Adipocyte (in vitro differentiated cells): ENCODE measurements around the gene TGFBR1.
A peak's percentile ranks its signal among the peaks of the same experiment; 100 is the strongest.
"Not testable (repeated sequence)": the region's sequence is repeated elsewhere in the genome, so short reads cannot be mapped to it uniquely, and the experiment has no call there.

Source experiments
- DNase-seq: peaks from one replicate; pipeline ENCODE4 v3.0.0-alpha.2; 2015; ENCODE audit warnings: low read depth
- H3K27me3 ChIP-seq: replicated peaks from 2 replicates; pipeline ENCODE4 v1.7.0; 2013; ENCODE audit warnings: mild to moderate bottlenecking, low read length, moderate library complexity; ENCODE audit not compliant: control insufficient read depth, insufficient read depth
- H3K36me3 ChIP-seq: 2 replicates; pipeline ENCODE4 v1.7.0; 2013; ENCODE audit warnings: low read length, mild to moderate bottlenecking, moderate library complexity; ENCODE audit not compliant: control insufficient read depth, insufficient read depth, severe bottlenecking
- H3K4me1 ChIP-seq: 2 replicates; pipeline ENCODE4 v1.7.0; 2013; ENCODE audit warnings: mild to moderate bottlenecking, low read length, moderate library complexity; ENCODE audit not compliant: control insufficient read depth, insufficient read depth
- H3K4me3 ChIP-seq: 2 replicates; pipeline ENCODE4 v1.7.0; 2013; ENCODE audit warnings: mild to moderate bottlenecking, low read length, moderate library complexity
- H3K9ac ChIP-seq: 2 replicates; pipeline ENCODE4 v1.7.0; 2013; ENCODE audit warnings: mild to moderate bottlenecking, low read length, moderate library complexity
- H3K9me3 ChIP-seq: 2 replicates; pipeline ENCODE4 v1.7.0; 2013; ENCODE audit warnings: mild to moderate bottlenecking, low read length, moderate library complexity; ENCODE audit not compliant: control insufficient read depth

TGFBR1 gene

GRCh38 chr9:99184110-99184474 is 79.2 kb downstream of the TGFBR1 start:
- peaks cover 23% of the 10 kb centered on the region for H3K27me3 ChIP-seq
- no peak overlapping the region for H3K4me3 ChIP-seq
- peaks cover 14% of the 10 kb centered on the region for H3K4me1 ChIP-seq
- H3K9me3 ChIP-seq = no peaks in the 10 kb centered on the region
- no peak overlapping the region for H3K9ac ChIP-seq
- H3K36me3 ChIP-seq = no peaks in the 10 kb centered on the region
- no peak for DNase-seq

DNA sequence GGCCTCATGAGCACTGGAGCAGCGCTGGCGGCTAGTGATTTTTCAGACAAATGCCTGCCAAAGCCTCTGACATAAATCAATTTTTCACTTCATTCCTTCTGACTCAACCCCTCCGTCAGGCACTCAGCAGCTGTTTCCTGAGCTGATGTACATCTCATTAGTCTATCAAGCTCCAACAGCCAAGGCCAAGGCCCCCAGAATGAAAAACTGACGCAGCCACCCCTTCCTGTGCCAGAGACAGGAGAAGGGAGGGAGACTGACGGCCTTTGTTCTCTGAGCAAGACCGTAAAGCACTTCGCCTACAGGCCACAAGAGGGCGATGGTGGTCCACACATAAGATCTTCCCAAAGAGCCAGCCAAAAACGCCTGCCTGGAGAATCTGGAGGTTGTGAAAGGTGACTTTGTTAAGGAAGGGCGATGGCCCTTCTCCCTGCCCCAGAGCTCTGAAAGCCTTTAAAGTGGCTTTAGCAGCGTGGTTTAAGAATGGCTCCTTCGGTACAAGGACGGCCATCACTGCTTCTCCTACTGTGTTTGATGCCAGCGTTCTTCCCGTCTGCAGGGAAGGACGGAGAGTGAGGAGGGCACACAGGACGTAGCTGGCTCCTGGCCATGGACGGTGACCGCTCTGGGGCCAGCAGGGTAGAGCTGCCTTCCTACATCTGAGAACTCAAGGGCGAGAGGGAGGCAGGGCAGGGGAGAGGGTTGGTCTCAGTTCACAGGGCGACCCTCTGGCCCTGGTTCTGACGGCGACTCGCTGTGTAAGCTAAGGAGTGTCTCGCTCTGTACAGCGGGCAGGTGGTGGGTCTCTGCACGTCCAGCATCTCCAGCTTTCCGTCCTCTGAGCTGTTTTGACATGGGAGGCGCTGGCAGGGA is 79.8 kb downstream of the TGFBR1 start:
- Histone ChIP-seq H3K4me3 (peak overlapping the region; percentile 59), H3K27me3 (peaks cover 27% of the 10 kb centered on the region), H3K36me3 (no peaks in the 10 kb centered on the region), H3K9me3 (no peaks in the 10 kb centered on the region), H3K4me1 (peaks cover 14% of the 10 kb centered on the region), H3K9ac (peak overlapping the region; percentile 27)
- DNase-seq = peak; percentile 94

DNA sequence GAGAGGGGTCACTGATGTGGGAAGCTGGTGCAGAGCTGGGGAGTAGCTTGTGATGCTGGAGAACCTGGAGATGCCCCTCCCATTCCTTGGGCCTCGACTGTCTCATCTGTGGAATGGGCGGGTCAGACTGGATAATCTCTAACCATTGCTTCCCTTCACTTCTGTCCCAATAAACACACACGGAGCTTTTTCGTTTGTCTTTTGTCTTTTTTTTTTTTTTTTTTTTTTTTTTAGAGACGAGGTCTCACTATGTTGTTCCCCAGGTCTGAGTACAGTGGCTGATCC is 80.4 kb downstream of the TGFBR1 start:
- Histone ChIP-seq H3K36me3 (no peaks in the 10 kb centered on the region), H3K27me3 (peaks cover 33% of the 10 kb centered on the region), H3K9me3 (no peaks in the 10 kb centered on the region), H3K4me1 (peaks cover 14% of the 10 kb centered on the region), H3K4me3 (no peak overlapping the region), H3K9ac (peak overlapping the region; percentile 27)
- no peak for DNase-seq

GRCh38 chr9:99185934-99186333 is 81.0 kb downstream of the TGFBR1 start:
- no peak overlapping the region for H3K9ac ChIP-seq
- H3K4me3 ChIP-seq = no peak overlapping the region
- H3K36me3 ChIP-seq = no peaks in the 10 kb centered on the region
- H3K9me3 ChIP-seq = no peaks in the 10 kb centered on the region
- H3K4me1 ChIP-seq = peaks cover 14% of the 10 kb centered on the region
- H3K27me3 ChIP-seq = peaks cover 37% of the 10 kb centered on the region
- DNase-seq = no peak

DNA sequence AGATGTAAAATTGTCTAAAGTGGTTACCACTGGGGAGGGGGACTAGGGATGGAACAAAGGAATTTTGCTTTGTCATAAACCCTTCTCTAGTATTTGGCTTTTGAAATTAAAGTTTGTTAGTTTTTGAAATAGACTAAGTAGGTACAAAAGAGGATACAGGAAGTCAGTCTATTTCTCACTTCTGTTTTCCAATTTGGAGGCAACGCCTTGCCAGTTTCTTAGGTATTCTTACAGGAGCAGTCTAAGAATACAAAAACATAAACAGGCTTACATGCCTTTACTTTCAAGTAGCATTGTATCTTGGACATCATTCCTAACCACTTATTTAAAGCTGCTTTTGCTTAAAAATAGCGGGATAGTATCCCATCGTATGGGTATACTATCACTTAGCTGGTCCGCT is 82.4 kb downstream of the TGFBR1 start:
- H3K36me3 ChIP-seq = no peaks in the 10 kb centered on the region
- peaks cover 37% of the 10 kb centered on the region for H3K27me3 ChIP-seq
- no peaks in the 10 kb centered on the region for H3K9me3 ChIP-seq
- no peak overlapping the region for H3K4me3 ChIP-seq
- peaks cover 8% of the 10 kb centered on the region for H3K4me1 ChIP-seq
- no peak for DNase-seq
- H3K9ac ChIP-seq = no peak overlapping the region

DNA sequence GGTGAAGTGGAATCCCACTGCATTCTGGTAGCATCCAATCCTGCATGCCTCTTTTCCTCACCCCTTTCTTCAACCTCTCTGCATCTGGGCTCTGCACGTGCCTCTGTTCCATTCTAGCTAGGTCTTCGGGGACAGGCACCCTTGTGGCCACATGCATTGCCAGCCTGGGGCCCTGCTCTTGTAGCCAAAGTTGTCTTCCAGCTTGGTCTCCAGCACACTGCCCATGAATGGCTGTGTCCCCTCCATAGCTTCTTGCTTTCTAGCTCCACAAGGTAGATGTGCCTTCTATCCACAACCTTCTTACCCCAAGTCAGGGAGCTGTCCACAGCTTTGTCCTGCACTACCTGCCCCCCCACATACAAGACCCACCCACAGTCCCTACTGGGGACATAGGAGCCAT is 84.3 kb downstream of the TGFBR1 start:
- DNase-seq = no peak
- H3K9ac ChIP-seq = no peak overlapping the region
- H3K4me3 ChIP-seq = no peak overlapping the region
- peaks cover 37% of the 10 kb centered on the region for H3K27me3 ChIP-seq
- H3K9me3 ChIP-seq = no peaks in the 10 kb centered on the region
- H3K36me3 ChIP-seq = no peaks in the 10 kb centered on the region
- H3K4me1 ChIP-seq = peaks cover 16% of the 10 kb centered on the region

GRCh38 chr9:99189887-99190596 is 85.1 kb downstream of the TGFBR1 start:
- no peaks in the 10 kb centered on the region for H3K36me3 ChIP-seq
- H3K4me3 ChIP-seq = no peak overlapping the region
- H3K9ac ChIP-seq = no peak overlapping the region
- H3K4me1 ChIP-seq = peaks cover 12% of the 10 kb centered on the region
- peaks cover 6% of the 10 kb centered on the region for H3K9me3 ChIP-seq
- peak; percentile 29 for DNase-seq
- peaks cover 37% of the 10 kb centered on the region for H3K27me3 ChIP-seq

DNA sequence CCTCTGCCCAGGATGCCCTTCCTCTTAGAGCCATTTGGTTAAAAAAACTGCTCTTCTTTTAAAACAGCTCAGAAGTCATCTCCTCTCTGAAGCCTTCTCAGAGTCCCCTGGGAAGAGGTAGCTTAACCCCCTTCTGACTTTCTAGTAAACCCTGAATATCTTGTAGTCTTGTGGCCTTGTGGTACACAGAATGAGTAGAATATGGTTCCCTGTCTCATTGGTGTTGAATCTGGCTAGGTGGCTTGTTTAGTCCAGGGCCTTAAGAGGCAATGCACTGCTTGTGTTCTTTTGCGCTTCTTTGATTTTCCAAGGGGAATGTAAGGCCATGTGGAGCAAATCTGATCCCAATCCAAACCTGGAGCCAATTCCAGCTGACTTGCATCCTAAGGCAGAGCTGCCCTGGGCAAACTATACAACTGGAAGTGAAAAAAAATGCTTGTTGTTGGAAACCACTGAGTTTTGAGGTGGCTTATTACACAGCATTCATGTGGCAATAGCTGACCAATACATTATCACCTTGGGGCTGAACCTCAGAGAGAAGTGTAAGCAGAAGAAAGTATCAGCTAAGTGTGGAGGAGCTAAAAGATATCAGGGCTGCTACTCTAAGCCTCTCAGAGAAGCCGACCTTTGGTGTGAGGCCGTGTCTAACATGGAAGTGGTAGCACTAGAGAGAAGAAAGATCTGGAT is 85.8 kb downstream of the TGFBR1 start:
- H3K4me1 ChIP-seq = peaks cover 10% of the 10 kb centered on the region
- no peak for DNase-seq
- H3K9me3 ChIP-seq = peaks cover 6% of the 10 kb centered on the region
- no peak overlapping the region for H3K4me3 ChIP-seq
- no peak overlapping the region for H3K9ac ChIP-seq
- H3K36me3 ChIP-seq = no peaks in the 10 kb centered on the region
- H3K27me3 ChIP-seq = peaks cover 37% of the 10 kb centered on the region

DNA sequence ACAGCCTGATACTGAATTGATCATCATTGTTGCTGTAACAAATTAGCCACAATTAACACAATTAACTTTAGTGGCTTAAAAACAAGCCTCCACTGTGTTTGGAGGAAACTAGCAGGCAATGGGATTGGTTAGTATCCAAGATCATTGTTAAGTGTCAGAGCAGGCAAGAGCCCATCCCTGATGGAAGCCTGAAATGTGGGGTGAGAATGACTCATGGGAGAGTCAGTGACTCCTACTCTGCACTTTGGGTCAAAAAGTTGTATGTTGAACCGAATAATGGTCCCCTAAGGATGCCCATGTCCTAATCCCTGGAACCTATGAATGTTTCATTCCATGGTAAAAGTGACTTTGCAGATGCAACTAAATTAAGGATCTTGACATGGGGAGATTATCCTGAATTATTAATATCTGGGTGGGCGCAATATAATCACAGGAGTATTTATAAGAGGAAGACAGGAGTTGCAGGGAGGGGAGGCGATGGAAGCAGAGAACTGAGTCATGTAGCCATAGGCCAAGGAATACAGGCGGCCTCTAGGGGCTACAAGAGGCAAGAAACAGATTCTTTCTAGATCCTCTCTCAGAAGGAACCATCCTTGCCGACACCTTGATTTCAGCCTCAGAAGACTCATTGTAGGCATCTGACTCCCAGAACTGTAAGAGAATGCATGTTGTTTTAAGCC is 88.0 kb downstream of the TGFBR1 start:
- no peak overlapping the region for H3K4me3 ChIP-seq
- H3K27me3 ChIP-seq = peaks cover 28% of the 10 kb centered on the region
- H3K9me3 ChIP-seq = peaks cover 6% of the 10 kb centered on the region
- peaks cover 10% of the 10 kb centered on the region for H3K4me1 ChIP-seq
- no peaks in the 10 kb centered on the region for H3K36me3 ChIP-seq
- DNase-seq = no peak
- H3K9ac ChIP-seq = no peak overlapping the region

GRCh38 chr9:99193466-99193821 is 88.5 kb downstream of the TGFBR1 start:
- no peak overlapping the region for H3K4me3 ChIP-seq
- peaks cover 23% of the 10 kb centered on the region for H3K27me3 ChIP-seq
- peaks cover 6% of the 10 kb centered on the region for H3K9me3 ChIP-seq
- DNase-seq = no peak
- H3K4me1 ChIP-seq = peaks cover 10% of the 10 kb centered on the region
- no peaks in the 10 kb centered on the region for H3K36me3 ChIP-seq
- H3K9ac ChIP-seq = no peak overlapping the region

GRCh38 chr9:99196484-99196883 is 91.6 kb downstream of the TGFBR1 start:
- not testable (repeated sequence) for H3K27me3 ChIP-seq, H3K9ac ChIP-seq, H3K36me3 ChIP-seq, DNase-seq, H3K4me3 ChIP-seq, H3K9me3 ChIP-seq
- peaks cover 10% of the 10 kb centered on the region for H3K4me1 ChIP-seq
